Colonic mucosa (tissue), 4 donors: ENCODE results near the gene GABBR2. TPM values are rescaled to one million over a fixed set of nuclear protein-coding genes. Genes with fewer than 3 reads are reported as not detected.

Source experiments
- DNase-seq: peaks from one replicate; pipeline ENCODE4 v3.0.0-alpha.2; 2020
- H3K27ac ChIP-seq: fragments of 200-600 bp; one replicate; pipeline ENCODE4 v1.8.0; 2021
- H3K27me3 ChIP-seq: fragments of 200-600 bp; one replicate; pipeline ENCODE4 v1.8.0; 2021
- H3K36me3 ChIP-seq: fragments of 200-600 bp; one replicate; pipeline ENCODE4 v1.8.0; 2021
- H3K4me1 ChIP-seq: fragments of 200-600 bp; one replicate; pipeline ENCODE4 v1.8.0; 2021; ENCODE audit warnings: mild to moderate bottlenecking
- H3K4me3 ChIP-seq: fragments of 200-600 bp; one replicate; pipeline ENCODE4 v1.8.0; 2021
- H3K9ac ChIP-seq, 2 donors: one replicate each; pipeline ENCODE4 v1.7.0; 2013; ENCODE audit warnings: control low read depth in 2 of 2, low read depth in 2 of 2, low read length in 2 of 2
- H3K9me3 ChIP-seq: fragments of 200-600 bp; one replicate; pipeline ENCODE4 v1.8.0; 2021
- intact Hi-C: fragments of 100-400 bp; cut with DNase I; formaldehyde crosslinking; loops from one replicate; pipeline ENCODE4 v1.14.1; 2022
- total RNA-seq, 2 donors: library from RNA; stranded (reverse); fragmentation: NEBNext Ultra II Directional in 1 of 2; extraction: Animal tissue kit (Norgen Biotek cat#: 25700) in 1 of 2; gene quantifications; one replicate each; pipeline ENCODE4 v1.2.1, GENCODE V29; 2021
- TF ChIP-seq, protein P1 (sequence below): fragments of 200-600 bp; IDR thresholded peaks from one replicate; pipeline ENCODE4 v1.8.0; 2022; ENCODE audit warnings: antibody characterized with exemption, mild to moderate bottlenecking
- donor health status: healthy.
- donor health status: DM: no; HTN: no; CAD: no.
- donor health status: DM: no; HTN: no; CAD: no.

Gene GABBR2
- total RNA-seq, 2 donors from 2014 or later = 0.05 TPM; not detected in 1

DNA sequence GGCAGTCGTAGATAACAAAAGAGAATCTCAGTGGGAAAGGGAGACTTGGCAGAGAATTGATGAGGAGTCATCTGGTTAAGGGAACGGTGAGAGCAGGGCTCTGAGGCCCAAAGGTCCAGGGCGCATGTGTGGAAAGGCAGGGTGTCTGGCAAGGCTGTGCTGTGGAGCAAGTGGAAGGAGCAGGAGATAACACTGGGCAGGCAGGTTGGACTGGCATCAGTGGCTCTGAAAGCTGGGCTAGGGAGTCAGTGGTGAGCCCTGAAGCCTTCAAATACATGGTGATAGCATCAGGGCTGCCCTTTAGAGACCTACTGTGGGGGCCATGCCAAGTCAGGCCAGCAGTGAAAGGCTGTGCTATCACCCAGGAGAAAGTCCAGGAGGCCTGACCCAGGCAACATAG, 131.3 kb downstream of the GABBR2 start:
- intact Hi-C loops = no loop called here
- H3K4me3 ChIP-seq = no peak overlapping the region
- no peaks in the 10 kb centered on the region for H3K4me1 ChIP-seq
- TF ChIP-seq, protein P1, sequence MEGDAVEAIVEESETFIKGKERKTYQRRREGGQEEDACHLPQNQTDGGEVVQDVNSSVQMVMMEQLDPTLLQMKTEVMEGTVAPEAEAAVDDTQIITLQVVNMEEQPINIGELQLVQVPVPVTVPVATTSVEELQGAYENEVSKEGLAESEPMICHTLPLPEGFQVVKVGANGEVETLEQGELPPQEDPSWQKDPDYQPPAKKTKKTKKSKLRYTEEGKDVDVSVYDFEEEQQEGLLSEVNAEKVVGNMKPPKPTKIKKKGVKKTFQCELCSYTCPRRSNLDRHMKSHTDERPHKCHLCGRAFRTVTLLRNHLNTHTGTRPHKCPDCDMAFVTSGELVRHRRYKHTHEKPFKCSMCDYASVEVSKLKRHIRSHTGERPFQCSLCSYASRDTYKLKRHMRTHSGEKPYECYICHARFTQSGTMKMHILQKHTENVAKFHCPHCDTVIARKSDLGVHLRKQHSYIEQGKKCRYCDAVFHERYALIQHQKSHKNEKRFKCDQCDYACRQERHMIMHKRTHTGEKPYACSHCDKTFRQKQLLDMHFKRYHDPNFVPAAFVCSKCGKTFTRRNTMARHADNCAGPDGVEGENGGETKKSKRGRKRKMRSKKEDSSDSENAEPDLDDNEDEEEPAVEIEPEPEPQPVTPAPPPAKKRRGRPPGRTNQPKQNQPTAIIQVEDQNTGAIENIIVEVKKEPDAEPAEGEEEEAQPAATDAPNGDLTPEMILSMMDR = no peak
- H3K27ac ChIP-seq = no peak overlapping the region
- no peaks in the 10 kb centered on the region for H3K9me3 ChIP-seq
- no peak for DNase-seq
- H3K27me3 ChIP-seq = no peaks in the 10 kb centered on the region
- H3K36me3 ChIP-seq = no peaks in the 10 kb centered on the region
- no peak overlapping the region for H3K9ac ChIP-seq

DNA sequence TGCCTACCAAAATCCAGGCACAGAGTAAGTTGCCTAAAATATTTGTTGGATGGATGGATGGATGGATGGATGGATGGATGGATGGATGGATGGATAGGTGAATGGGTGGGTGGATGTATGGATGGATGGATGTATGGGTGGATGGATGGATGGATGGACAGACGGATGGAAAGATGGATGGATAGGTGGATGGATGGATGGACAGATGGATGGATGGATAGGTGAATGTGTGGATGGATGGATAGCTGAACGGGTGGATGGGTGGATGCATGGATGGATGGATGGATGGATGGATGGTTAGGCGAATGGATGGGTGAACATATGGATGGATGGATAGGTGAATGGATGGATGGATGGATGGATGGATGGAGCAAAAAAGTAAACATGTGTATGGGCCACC, 131.9 kb downstream of the GABBR2 start:
- Histone ChIP-seq H3K9me3 (no peaks in the 10 kb centered on the region), H3K4me1 (no peaks in the 10 kb centered on the region), H3K9ac (no peak overlapping the region), H3K4me3 (no peak overlapping the region), H3K27ac (no peak overlapping the region), H3K36me3 (no peaks in the 10 kb centered on the region), H3K27me3 (no peaks in the 10 kb centered on the region)
- no peak for DNase-seq
- intact Hi-C loops = no loop called here
- TF ChIP-seq, protein P1 = no peak

DNA sequence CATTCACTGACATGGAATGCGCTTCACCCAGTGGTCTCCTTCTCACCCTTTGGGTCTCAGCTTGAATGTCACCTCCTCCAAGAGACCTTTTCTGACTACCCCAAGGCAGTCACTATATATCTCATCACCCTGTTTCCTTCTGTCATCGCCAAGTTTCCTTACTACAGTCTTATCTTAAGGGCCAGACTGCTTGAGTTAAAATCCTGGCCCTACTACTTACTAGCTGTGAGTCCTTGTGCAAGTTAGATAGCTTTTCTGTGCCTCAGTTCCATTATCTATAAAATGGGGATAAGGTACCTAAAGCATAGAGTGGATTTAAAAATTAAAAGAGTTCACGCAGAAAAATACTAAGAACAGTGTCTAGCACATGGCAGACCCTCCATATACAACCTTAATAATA, 132.4 kb downstream of the GABBR2 start:
- TF ChIP-seq, protein P1 = no peak
- no peak overlapping the region for H3K27ac ChIP-seq
- H3K9me3 ChIP-seq = no peaks in the 10 kb centered on the region
- no peak overlapping the region for H3K9ac ChIP-seq
- no peaks in the 10 kb centered on the region for H3K27me3 ChIP-seq
- H3K4me3 ChIP-seq = no peak overlapping the region
- no peak for DNase-seq
- H3K36me3 ChIP-seq = no peaks in the 10 kb centered on the region
- intact Hi-C loops = no loop called here
- no peaks in the 10 kb centered on the region for H3K4me1 ChIP-seq

DNA sequence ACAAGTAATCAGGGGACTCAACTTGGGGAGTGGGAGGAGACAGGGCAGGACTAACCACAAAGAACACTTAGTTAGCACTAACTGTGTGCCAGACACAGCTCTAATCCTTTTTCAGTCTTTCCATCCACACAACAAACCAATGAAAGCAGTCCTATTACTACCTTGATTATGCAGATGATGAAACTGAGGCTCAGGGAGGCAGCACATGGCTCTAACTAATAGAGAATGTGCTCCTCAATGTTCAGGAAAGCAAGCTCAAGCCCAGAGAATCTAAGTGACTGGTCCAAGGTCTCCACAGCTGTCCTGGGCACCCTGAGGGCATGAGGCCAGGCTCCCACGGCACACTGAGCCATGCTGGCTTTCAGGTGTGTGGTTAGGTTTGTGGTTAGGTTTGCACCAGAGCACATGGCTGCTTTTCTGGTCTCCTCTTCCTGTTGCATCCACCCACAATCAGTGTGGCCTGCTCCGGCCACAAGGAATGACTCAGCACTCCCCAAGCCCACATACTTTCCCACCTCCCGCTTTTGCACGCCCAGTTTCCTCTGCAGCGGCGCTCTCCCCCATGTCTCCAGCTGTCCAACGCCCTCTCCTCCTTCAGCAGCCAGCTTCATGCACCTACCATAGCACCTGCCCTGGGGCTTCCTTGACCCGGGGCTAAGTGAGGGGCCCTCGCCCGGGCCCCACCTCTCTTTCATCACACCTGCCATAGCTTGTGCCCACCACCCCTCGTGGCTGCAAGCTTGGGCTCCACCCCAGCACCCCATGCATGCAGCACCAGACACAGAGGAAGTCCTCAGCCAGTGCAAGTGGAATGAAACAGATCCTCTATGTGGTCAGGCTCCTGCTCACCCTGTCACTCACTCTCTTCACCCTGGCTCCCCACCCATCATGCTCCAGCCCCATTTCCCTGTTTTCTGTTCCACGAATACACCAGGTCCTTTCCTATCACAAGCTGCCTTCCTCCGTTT, 133.1 kb downstream of the GABBR2 start:
- no peak overlapping the region for H3K4me3 ChIP-seq
- intact Hi-C loops = no loop called here
- DNase-seq = no peak
- TF ChIP-seq, protein P1 = no peak
- H3K27me3 ChIP-seq = no peaks in the 10 kb centered on the region
- no peaks in the 10 kb centered on the region for H3K4me1 ChIP-seq
- H3K9me3 ChIP-seq = no peaks in the 10 kb centered on the region
- no peak overlapping the region for H3K9ac ChIP-seq
- H3K27ac ChIP-seq = no peak overlapping the region
- no peaks in the 10 kb centered on the region for H3K36me3 ChIP-seq

DNA sequence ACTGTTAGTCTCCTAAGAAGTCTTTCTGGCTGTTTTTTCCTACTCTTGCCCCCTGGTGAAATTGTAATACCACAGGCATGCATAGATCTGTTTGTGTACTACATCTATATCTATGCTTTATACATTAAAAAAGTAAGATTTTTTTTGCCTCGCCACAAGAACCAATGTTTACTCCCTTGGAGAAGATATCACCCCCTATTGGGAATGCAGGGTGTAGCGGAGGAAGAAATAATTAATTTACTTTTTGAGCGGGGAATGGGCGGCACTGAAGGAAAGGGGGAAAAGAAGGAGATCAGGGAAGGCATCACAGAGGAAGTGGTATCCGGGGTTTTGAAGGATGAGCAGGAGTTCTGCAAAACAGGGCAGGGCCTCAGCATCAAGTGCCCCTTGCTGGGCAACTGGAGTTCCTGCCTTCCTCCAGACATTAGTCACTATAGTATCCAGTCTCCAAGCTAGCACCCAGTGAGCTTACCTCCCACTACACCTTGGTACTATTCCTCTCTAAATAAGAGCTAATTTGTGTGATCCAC, 134.9 kb downstream of the GABBR2 start:
- H3K9me3 ChIP-seq = no peaks in the 10 kb centered on the region
- DNase-seq = no peak

More for the DNA sequence above, 134.9 kb downstream of the GABBR2 start:
- no peaks in the 10 kb centered on the region for H3K27me3 ChIP-seq
- H3K4me1 ChIP-seq = no peaks in the 10 kb centered on the region
- H3K9ac ChIP-seq = no peak overlapping the region
- no peak overlapping the region for H3K4me3 ChIP-seq
- TF ChIP-seq, protein P1 = no peak
- H3K36me3 ChIP-seq = no peaks in the 10 kb centered on the region
- no peak overlapping the region for H3K27ac ChIP-seq
- intact Hi-C loops = no loop called here
